C4-2B (cell line): Measurements from ENCODE around the gene HNF4A.

Experiments
- ZFX ChIP-seq: fragments of 450-650 bp; IDR thresholded peaks from 2 replicates; pipeline ENCODE4 v1.6.1; 2017
- TF ChIP-seq, protein P1 (sequence below): fragments of 450-650 bp; conservative IDR thresholded peaks from 2 replicates; pipeline ENCODE4 v1.5.1; 2017; ENCODE audit warnings: mild to moderate bottlenecking

DNA sequence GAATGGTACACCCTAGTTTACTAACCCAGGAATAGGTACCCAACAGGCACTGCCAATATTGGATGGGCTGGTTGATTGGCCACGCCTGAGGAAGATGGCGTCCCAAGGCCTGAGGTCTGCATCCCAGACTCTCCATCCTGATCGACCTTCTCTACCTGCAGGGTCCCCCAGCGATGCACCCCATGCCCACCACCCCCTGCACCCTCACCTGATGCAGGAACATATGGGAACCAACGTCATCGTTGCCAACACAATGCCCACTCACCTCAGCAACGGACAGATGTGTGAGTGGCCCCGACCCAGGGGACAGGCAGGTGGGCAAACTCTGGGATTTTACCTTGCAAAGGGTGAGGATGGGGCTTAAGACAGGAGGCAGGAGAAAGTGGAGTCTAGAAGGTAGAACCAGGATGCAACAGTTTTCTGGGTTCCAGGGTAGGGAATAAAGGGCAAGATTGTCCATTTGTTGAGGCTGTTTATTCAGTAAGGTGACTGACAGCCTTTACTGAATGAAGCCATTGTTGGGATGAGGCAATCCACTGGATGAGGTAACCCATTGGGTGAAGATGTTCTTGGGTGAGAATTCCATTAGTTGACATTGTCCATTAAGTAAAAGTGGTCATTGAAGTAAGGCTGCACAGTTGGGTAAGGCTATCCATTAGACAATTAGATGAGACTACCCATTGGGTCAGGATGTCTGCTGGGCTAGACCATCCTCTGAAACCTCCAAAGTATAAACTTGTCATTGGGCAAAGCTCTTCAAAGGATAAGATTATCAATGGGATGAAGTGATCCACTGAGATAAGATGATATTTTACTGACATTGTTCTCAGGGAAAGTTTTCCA lies 72.9 kb downstream of the HNF4A start:
- TF ChIP-seq, protein P1, sequence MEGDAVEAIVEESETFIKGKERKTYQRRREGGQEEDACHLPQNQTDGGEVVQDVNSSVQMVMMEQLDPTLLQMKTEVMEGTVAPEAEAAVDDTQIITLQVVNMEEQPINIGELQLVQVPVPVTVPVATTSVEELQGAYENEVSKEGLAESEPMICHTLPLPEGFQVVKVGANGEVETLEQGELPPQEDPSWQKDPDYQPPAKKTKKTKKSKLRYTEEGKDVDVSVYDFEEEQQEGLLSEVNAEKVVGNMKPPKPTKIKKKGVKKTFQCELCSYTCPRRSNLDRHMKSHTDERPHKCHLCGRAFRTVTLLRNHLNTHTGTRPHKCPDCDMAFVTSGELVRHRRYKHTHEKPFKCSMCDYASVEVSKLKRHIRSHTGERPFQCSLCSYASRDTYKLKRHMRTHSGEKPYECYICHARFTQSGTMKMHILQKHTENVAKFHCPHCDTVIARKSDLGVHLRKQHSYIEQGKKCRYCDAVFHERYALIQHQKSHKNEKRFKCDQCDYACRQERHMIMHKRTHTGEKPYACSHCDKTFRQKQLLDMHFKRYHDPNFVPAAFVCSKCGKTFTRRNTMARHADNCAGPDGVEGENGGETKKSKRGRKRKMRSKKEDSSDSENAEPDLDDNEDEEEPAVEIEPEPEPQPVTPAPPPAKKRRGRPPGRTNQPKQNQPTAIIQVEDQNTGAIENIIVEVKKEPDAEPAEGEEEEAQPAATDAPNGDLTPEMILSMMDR, result no peak
- TF ChIP-seq ZFX, result no peak
